ENCODE results near the gene FHL2. TPM values are rescaled to one million over a fixed set of nuclear protein-coding genes. Genes with fewer than 3 reads are reported as not detected.

Gene FHL2
- total RNA-seq, 1 donor from 2014 or later = 2.3 TPM

DNA sequence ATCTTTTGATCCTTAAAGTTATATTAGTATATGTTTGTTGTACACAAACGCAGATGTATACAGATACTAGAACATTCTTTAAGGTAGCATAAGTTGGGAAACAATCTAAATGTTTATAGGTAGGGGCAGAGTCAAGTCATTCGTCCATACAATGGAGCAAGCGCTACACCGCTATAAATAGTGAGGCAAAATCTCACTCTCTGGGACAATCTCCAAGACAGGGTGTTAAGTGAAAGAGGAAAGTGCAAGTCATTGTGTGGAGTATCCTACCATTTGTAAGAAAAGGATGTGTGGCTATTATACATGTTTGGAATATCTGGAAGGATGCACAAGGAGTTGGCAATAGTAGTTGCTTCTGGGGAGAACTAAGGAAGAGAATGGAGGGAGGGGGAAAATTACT is 16.2 kb upstream of the FHL2 start:
- Mint-ChIP-seq H3K27me3 (ENCODE audit: insufficient read depth) (peaks cover 20% of the 10 kb centered on the region), H3K27ac (no peak overlapping the region), H3K9me3 (peaks cover 1% of the 10 kb centered on the region), H3K4me3 (no peak overlapping the region), H3K36me3 (ENCODE audit: low read depth) (no peaks in the 10 kb centered on the region), H3K4me1 (ENCODE audit: low read depth) (peaks cover 7% of the 10 kb centered on the region)
- DNase-seq (ENCODE audit: low spot score) = no peak
- intact Hi-C loops (cut with micrococcal nuclease) = no loop called here

DNA sequence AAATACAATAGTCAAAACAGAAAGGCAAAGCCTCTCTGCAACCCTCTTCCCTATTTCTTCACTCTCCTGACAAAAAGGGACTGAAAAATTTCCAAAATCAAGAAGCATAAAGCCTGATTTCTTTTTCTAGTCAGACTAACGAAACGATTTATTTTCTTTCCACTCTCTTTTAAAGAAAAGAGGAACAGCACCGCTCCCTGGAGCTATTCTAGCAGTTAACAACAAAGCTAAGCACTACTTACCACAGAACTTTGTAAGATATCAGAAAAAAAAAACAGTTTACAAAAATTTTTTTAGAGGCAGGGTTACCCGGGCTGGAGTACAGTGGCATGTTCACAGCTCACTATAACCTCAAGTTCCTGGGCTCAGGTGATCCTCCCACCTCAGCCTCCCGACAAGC is 14.4 kb upstream of the FHL2 start:
- Mint-ChIP-seq H3K4me1 (ENCODE audit: low read depth) (peaks cover 7% of the 10 kb centered on the region), H3K4me3 (no peak overlapping the region), H3K27ac (no peak overlapping the region), H3K9me3 (no peaks in the 10 kb centered on the region), H3K27me3 (ENCODE audit: insufficient read depth) (peaks cover 20% of the 10 kb centered on the region), H3K36me3 (ENCODE audit: low read depth) (no peaks in the 10 kb centered on the region)
- intact Hi-C loops (cut with micrococcal nuclease) = no loop called here
- DNase-seq (ENCODE audit: low spot score) = no peak

DNA sequence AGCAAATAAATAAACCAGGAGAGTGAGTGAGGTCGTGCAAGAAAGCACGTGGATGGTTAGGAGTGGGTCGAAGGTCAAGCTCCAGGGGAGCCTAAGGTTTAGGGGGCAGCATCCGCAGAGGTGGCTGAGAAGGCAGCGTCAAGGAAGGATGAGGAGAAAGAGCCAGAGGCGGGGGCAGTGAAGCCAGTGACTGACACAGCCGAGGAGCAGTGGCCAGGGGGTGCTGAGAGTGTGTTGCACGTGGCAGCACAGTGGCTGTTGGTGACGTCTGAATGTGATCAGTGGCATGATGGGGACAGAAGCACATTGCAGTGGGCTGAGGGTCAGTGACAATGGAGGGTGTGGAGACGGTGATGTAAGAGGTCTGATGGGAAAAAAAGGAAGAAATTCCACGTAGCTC is 13.7 kb upstream of the FHL2 start:
- Mint-ChIP-seq H3K36me3 (ENCODE audit: low read depth) (no peaks in the 10 kb centered on the region), H3K27ac (no peak overlapping the region), H3K27me3 (ENCODE audit: insufficient read depth) (peaks cover 20% of the 10 kb centered on the region), H3K4me1 (ENCODE audit: low read depth) (peaks cover under 1% of the 10 kb centered on the region), H3K9me3 (no peaks in the 10 kb centered on the region), H3K4me3 (no peak overlapping the region)
- no peak for DNase-seq (ENCODE audit: low spot score)
- intact Hi-C loops (cut with micrococcal nuclease) = no loop called here

DNA sequence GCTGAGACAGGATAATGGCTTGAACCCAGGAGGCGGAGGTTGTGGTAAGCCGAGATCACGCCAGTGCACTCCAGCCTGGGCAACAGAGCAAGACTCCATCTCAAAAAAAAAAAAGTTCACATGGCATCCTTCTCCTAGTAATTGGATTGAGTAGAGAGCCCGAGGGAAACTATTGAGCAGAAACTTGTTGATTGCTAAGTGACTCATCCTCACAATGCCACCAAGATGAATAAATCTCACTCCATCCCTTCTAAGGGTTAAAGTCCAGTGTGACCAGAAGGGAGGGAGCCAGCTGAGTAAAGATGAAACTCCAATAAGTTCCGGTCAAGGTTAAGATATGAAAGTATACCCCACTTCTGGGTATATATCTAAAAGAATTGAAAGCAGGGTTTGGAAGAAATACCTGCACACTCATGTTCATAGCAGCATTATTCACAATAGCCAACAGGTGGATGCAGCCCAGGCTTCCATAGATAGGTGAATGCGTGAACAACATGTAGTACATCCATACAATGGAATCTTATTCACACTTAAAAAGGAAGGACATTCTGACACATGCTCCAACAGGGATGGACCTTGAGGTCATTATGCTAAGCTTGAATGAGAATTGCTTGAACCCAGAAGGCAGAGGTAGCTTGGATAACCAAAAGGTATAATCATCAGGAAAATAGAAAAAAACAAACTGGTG is 13.0 kb upstream of the FHL2 start:
- peaks cover 16% of the 10 kb centered on the region for H3K27me3 Mint-ChIP-seq (ENCODE audit: insufficient read depth)
- intact Hi-C loops (cut with micrococcal nuclease) = no loop called here
- H3K4me3 Mint-ChIP-seq = no peak overlapping the region
- H3K4me1 Mint-ChIP-seq (ENCODE audit: low read depth) = no peaks in the 10 kb centered on the region
- no peaks in the 10 kb centered on the region for H3K9me3 Mint-ChIP-seq
- H3K27ac Mint-ChIP-seq = no peak overlapping the region
- no peak for DNase-seq (ENCODE audit: low spot score)
- no peaks in the 10 kb centered on the region for H3K36me3 Mint-ChIP-seq (ENCODE audit: low read depth)

DNA sequence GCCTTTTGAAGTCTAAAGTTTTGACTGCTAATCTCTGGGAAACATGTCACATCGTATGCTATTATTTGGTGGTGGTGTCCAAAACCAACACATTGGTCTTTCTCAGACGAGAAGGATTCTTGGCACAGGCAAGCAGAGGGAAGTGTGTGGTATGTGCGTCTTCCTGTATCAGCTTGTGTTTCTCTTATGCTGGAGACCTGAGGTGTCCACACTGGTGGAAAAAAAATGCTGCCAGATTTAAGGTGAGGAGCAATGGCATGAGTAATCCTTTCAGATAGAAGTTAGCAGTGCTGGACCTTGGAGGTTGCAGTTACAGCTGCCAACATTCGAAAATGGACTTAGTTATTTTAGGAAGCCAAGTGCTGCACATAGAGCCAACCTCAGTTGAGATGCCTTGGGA is 11.7 kb upstream of the FHL2 start:
- Mint-ChIP-seq H3K27ac (no peak overlapping the region), H3K27me3 (ENCODE audit: insufficient read depth) (peaks cover 18% of the 10 kb centered on the region), H3K36me3 (ENCODE audit: low read depth) (no peaks in the 10 kb centered on the region), H3K9me3 (no peaks in the 10 kb centered on the region), H3K4me1 (ENCODE audit: low read depth) (no peaks in the 10 kb centered on the region), H3K4me3 (no peak overlapping the region)
- no peak for DNase-seq (ENCODE audit: low spot score)
- intact Hi-C loops (cut with micrococcal nuclease) = no loop called here

DNA sequence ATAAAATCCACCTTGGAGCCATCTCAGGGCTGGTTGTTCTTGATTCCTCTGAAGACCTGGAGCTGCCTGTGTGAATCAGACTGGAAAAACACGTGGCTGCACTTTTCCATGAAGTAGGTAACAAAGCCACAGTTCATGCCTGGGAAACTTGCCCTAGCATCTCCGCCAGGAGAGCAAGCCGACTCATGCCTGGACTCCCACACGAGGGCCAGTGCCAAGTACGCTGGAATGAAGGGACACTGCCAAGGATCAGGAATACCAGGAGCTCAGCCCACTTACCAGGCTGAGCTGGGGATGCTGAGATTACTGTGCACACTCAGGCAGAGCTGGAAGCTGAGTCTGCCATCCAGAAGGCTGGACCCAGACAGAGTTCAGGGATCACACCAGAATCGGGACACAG is 10.9 kb upstream of the FHL2 start:
- Mint-ChIP-seq H3K9me3 (no peaks in the 10 kb centered on the region), H3K36me3 (ENCODE audit: low read depth) (no peaks in the 10 kb centered on the region), H3K27ac (no peak overlapping the region), H3K4me1 (ENCODE audit: low read depth) (no peaks in the 10 kb centered on the region), H3K4me3 (no peak overlapping the region), H3K27me3 (ENCODE audit: insufficient read depth) (peaks cover 23% of the 10 kb centered on the region)
- intact Hi-C loops (cut with micrococcal nuclease) = no loop called here
- DNase-seq (ENCODE audit: low spot score) = no peak

DNA sequence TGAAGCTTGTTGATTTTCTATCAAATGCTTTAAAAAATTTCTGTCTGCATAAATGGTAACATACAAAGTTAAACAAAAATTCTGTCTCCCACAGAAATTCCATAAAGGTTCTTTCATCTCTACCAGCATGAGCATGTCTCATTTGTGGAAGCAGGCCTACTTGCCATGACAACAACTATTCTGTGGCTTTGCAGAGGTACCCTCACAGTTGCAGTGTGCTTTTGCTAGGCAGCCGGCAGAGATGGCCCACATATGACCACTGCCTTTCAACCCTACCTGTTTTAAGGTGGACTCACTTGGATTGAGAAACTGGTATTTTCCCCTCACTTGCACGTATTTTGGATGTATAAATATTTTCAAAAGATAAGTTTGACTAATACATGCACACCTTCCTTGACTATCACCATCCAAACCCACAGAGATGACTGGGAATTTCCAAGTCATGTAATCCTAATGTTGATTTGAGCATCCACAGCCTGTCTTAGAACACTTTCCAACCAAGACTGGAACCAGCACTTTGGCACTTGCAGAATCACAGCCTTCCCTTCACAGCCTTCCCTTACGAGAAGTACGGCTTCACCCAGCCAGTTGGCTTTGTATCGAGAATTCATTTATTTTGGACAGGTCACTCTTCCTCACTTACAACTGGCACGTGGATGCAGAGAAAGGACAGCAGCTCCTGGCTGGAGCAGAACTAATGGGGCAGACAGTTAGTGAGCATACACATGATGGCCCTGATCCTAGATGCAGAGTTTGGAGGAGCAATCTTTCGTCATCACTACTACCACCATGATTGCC is 9.3 kb upstream of the FHL2 start:
- no peak overlapping the region for H3K27ac Mint-ChIP-seq
- H3K27me3 Mint-ChIP-seq (ENCODE audit: insufficient read depth) = peaks cover 25% of the 10 kb centered on the region
- no peaks in the 10 kb centered on the region for H3K36me3 Mint-ChIP-seq (ENCODE audit: low read depth)
- H3K4me1 Mint-ChIP-seq (ENCODE audit: low read depth) = no peaks in the 10 kb centered on the region
- intact Hi-C loops (cut with micrococcal nuclease) = no loop called here
- H3K9me3 Mint-ChIP-seq = no peaks in the 10 kb centered on the region
- DNase-seq (ENCODE audit: low spot score) = no peak
- H3K4me3 Mint-ChIP-seq = no peak overlapping the region

DNA sequence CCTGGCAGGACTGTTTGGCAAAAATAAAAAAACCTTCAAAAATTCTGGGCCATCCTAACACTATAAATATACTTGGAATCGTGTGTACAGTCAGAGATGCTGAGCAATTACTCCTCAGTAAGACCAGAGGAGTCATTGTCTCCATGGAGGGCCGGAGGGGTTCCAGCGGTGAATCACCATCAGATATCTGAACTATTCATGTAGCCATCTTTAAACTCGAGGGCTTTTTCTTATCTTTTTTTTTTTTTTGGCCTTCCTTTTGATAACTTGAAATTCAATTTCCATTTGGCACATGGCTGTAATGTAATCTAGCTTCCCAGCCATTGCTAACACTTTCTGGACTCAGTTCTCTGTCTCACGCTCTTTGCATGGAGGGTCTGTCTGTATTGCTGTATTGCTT is 7.4 kb upstream of the FHL2 start:
- H3K4me1 Mint-ChIP-seq (ENCODE audit: low read depth) = no peaks in the 10 kb centered on the region
- H3K36me3 Mint-ChIP-seq (ENCODE audit: low read depth) = no peaks in the 10 kb centered on the region

GRCh38 chr2:105405291-105405690 is 6.4 kb upstream of the FHL2 start:
- H3K27me3 Mint-ChIP-seq (ENCODE audit: insufficient read depth) = peaks cover 28% of the 10 kb centered on the region
- no peak overlapping the region for H3K27ac Mint-ChIP-seq
- no peaks in the 10 kb centered on the region for H3K4me1 Mint-ChIP-seq (ENCODE audit: low read depth)
- intact Hi-C loops (cut with micrococcal nuclease) = no loop called here
- H3K9me3 Mint-ChIP-seq = no peaks in the 10 kb centered on the region
- no peaks in the 10 kb centered on the region for H3K36me3 Mint-ChIP-seq (ENCODE audit: low read depth)
- DNase-seq (ENCODE audit: low spot score) = no peak
- H3K4me3 Mint-ChIP-seq = no peak overlapping the region

More for the DNA sequence above, 7.4 kb upstream of the FHL2 start:
- H3K9me3 Mint-ChIP-seq = no peaks in the 10 kb centered on the region
- intact Hi-C loops (cut with micrococcal nuclease) = no loop called here
- H3K27me3 Mint-ChIP-seq (ENCODE audit: insufficient read depth) = peaks cover 22% of the 10 kb centered on the region
- H3K27ac Mint-ChIP-seq = no peak overlapping the region
- no peak overlapping the region for H3K4me3 Mint-ChIP-seq
- DNase-seq (ENCODE audit: low spot score) = no peak

- intact Hi-C loops (cut with micrococcal nuclease) = no loop called here
- H3K4me1 Mint-ChIP-seq (ENCODE audit: low read depth) = no peaks in the 10 kb centered on the region
- H3K36me3 Mint-ChIP-seq (ENCODE audit: low read depth) = no peaks in the 10 kb centered on the region
- H3K27ac Mint-ChIP-seq = no peak overlapping the region
- DNase-seq (ENCODE audit: low spot score) = no peak
- H3K4me3 Mint-ChIP-seq = no peak overlapping the region
- H3K27me3 Mint-ChIP-seq (ENCODE audit: insufficient read depth) = peaks cover 33% of the 10 kb centered on the region
- H3K9me3 Mint-ChIP-seq = no peaks in the 10 kb centered on the region
These were observed 5.9 kb upstream of the FHL2 start for GRCh38 chr2:105404736-105405135.

DNA sequence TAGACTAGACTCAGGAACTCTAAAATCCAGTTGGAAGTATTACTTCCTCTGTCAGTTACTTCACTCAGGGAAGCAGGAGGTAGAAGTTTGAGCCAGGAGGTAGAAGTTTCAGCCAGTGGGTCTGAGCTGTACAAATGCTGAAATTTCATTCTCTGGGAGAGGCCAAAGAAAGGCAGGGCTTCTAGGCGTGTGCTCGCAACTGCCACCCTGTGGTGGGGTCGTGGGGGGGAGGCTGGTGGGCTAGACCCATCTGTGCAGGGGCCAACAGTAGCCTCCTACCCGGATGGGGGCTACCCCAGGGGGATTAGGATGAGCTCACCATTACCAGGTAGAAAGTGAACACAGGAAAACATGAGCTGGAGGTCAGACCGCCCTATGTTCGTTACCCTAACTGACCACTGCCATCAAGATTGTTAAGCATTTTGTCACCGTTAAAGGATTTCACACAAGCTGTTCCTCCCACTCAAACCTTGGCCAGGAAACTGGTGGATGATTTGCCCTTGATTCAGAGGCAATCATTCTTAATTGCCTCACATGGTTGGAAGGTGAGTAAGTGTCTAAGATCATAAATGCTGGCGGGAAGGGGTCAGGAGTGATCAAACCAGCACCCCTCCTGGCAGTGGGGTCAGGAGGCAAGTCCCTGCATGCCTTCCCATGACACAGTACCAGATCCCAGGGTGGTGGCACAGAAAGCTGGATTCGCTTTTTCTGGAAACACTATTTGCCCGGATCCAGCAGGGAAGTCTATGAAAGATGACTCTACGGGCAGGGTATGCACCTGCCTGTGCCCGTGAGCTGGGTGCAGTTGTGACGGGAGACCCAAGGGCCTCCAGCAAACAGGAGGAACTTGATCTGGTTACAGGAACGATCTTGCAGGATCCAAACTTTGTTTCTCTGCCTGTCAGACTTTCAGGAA is 5.2 kb upstream of the FHL2 start:
- DNase-seq (ENCODE audit: low spot score) = no peak
- Mint-ChIP-seq H3K27me3 (ENCODE audit: insufficient read depth) (peaks cover 37% of the 10 kb centered on the region), H3K36me3 (ENCODE audit: low read depth) (no peaks in the 10 kb centered on the region), H3K4me1 (ENCODE audit: low read depth) (no peaks in the 10 kb centered on the region), H3K27ac (no peak overlapping the region), H3K9me3 (no peaks in the 10 kb centered on the region), H3K4me3 (no peak overlapping the region)
- intact Hi-C loops (cut with micrococcal nuclease) = no loop called here

DNA sequence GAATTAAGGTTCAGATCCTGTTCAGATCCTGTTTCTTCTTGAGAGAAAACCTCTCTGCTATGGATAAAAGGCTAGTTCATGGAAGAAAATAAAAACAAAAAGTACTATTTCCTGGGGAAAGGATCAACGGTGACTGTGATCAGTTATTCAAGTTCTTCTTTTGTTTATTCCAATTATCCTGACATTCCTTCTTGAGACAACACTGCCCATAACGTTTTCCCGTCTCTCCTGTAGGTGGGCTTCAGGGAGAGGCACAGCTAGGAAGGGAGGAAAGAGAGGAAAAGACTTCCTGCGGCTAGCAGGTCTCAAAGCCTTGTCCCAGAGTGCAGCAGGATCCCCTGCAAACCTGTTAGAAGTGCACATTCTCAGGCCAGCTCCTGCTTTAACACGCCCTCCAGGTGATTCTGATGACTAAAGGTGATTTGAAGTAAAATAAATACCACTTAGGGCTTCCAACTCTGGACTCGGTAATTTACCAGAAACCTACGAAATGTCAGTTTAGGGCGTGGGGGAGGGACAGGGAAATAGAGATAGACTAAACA is 4.5 kb upstream of the FHL2 start:
- no peaks in the 10 kb centered on the region for H3K36me3 Mint-ChIP-seq (ENCODE audit: low read depth)
- no peak overlapping the region for H3K4me3 Mint-ChIP-seq
- H3K9me3 Mint-ChIP-seq = no peaks in the 10 kb centered on the region
- DNase-seq (ENCODE audit: low spot score) = no peak
- H3K4me1 Mint-ChIP-seq (ENCODE audit: low read depth) = peaks cover under 1% of the 10 kb centered on the region
- intact Hi-C loops (cut with micrococcal nuclease) = no loop called here
- no peak overlapping the region for H3K27ac Mint-ChIP-seq
- peaks cover 37% of the 10 kb centered on the region for H3K27me3 Mint-ChIP-seq (ENCODE audit: insufficient read depth)

- Mint-ChIP-seq H3K4me1 (ENCODE audit: low read depth) (peaks cover 4% of the 10 kb centered on the region), H3K4me3 (no peak overlapping the region), H3K36me3 (ENCODE audit: low read depth) (no peaks in the 10 kb centered on the region), H3K27me3 (ENCODE audit: insufficient read depth) (peaks cover 42% of the 10 kb centered on the region), H3K27ac (no peak overlapping the region), H3K9me3 (no peaks in the 10 kb centered on the region)
- intact Hi-C loops (cut with micrococcal nuclease) = no loop called here
- no peak for DNase-seq (ENCODE audit: low spot score)
These were observed 4.0 kb upstream of the FHL2 start for GRCh38 chr2:105402809-105403208.

Measured in activated T-helper 1 cell treated with anti-CD3 and anti-CD28 coated beads, Interleukin-12 subunit alpha, Interleukin-12 subunit beta, Interleukin-2, Interleukin-4 antibody, amounts not matched to agents 30 ng/mL and 10 ng/mL and 1 ng/mL, durations not matched to agents 14 hours and 24 hours and 36 hours (primary cell).